MM.1S (cell line): ENCODE results near the gene PDXDC1.
"Not testable (repeated sequence)": the region's sequence is repeated elsewhere in the genome, so short reads cannot be mapped to it uniquely, and the experiment has no call there.

ENCODE experiments used
- EZH2 ChIP-seq: fragments of 300-600 bp; sonication (generic); optimal IDR thresholded peaks from 2 replicates; pipeline ENCODE3; 2017; ENCODE audit warnings: low read depth, mild to moderate bottlenecking, antibody characterized with exemption, low read length, mixed read lengths
- TF ChIP-seq, protein P1 (sequence below): fragments of 300-600 bp; sonication (generic); IDR thresholded peaks from 2 replicates; pipeline ENCODE4 v1.5.1; 2016; ENCODE audit warnings: antibody characterized with exemption, low read length, mixed read lengths

- TF ChIP-seq, protein P1, sequence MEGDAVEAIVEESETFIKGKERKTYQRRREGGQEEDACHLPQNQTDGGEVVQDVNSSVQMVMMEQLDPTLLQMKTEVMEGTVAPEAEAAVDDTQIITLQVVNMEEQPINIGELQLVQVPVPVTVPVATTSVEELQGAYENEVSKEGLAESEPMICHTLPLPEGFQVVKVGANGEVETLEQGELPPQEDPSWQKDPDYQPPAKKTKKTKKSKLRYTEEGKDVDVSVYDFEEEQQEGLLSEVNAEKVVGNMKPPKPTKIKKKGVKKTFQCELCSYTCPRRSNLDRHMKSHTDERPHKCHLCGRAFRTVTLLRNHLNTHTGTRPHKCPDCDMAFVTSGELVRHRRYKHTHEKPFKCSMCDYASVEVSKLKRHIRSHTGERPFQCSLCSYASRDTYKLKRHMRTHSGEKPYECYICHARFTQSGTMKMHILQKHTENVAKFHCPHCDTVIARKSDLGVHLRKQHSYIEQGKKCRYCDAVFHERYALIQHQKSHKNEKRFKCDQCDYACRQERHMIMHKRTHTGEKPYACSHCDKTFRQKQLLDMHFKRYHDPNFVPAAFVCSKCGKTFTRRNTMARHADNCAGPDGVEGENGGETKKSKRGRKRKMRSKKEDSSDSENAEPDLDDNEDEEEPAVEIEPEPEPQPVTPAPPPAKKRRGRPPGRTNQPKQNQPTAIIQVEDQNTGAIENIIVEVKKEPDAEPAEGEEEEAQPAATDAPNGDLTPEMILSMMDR = not testable (repeated sequence)
- not testable (repeated sequence) for TF ChIP-seq EZH2
These were observed 70.4 kb downstream of the PDXDC1 start for GRCh38 chr16:15045270-15045669.
